Endodermal cell (in vitro differentiated cells): ENCODE results near the gene CFAP251. TPM values are rescaled to one million over a fixed set of nuclear protein-coding genes. Genes with fewer than 3 reads are reported as not detected.
A peak's percentile ranks its signal among the peaks of the same experiment; 100 is the strongest.

ENCODE experiments used
- DNase-seq: peaks from one replicate; pipeline ENCODE4 v3.0.0-alpha.2; 2017
- H3K27ac ChIP-seq: 2 replicates; pipeline ENCODE4 v1.5.1; 2013; ENCODE audit warnings: mild to moderate bottlenecking, low read depth, low read length, moderate library complexity
- H3K27me3 ChIP-seq: 2 replicates; pipeline ENCODE4 v1.6.1; 2013; ENCODE audit warnings: mild to moderate bottlenecking, low read length, moderate library complexity; ENCODE audit not compliant: insufficient read depth, control insufficient read depth, poor library complexity, severe bottlenecking
- H3K36me3 ChIP-seq: 2 replicates; pipeline ENCODE4 v1.7.0; 2013; ENCODE audit warnings: mild to moderate bottlenecking, low read length, moderate library complexity; ENCODE audit not compliant: control insufficient read depth, insufficient read depth
- H3K4me1 ChIP-seq: one replicate; pipeline ENCODE4 v1.7.0; 2013; ENCODE audit warnings: low read length; ENCODE audit not compliant: control insufficient read depth, insufficient read depth
- H3K4me3 ChIP-seq: 2 replicates; pipeline ENCODE4 v1.5.1; 2013; ENCODE audit warnings: mild to moderate bottlenecking, low read length, moderate library complexity
- H3K9ac ChIP-seq: 2 replicates; pipeline ENCODE4 v1.6.1; 2013; ENCODE audit warnings: mild to moderate bottlenecking, low read length, moderate library complexity; ENCODE audit not compliant: poor library complexity, severe bottlenecking; ENCODE audit errors: extremely low read depth
- H3K9me3 ChIP-seq: 2 replicates; pipeline ENCODE4 v1.6.1; 2013; ENCODE audit warnings: mild to moderate bottlenecking, low read length, moderate library complexity; ENCODE audit not compliant: control insufficient read depth
- H3K27ac Mint-ChIP-seq: 2 replicates; pipeline ENCODE4 v1.8.0; 2020; ENCODE audit warnings: mixed read lengths
- H3K27me3 Mint-ChIP-seq: 2 replicates; pipeline ENCODE4 v1.8.0; 2021; ENCODE audit warnings: mild to moderate bottlenecking, mixed read lengths; ENCODE audit not compliant: insufficient read depth
- H3K36me3 Mint-ChIP-seq: 2 replicates; pipeline ENCODE4 v1.8.0; 2020; ENCODE audit warnings: low read depth, mixed read lengths
- H3K4me1 Mint-ChIP-seq: 2 replicates; pipeline ENCODE4 v1.8.0; 2020; ENCODE audit warnings: mixed read lengths
- H3K4me3 Mint-ChIP-seq: 2 replicates; pipeline ENCODE4 v1.8.0; 2020; ENCODE audit warnings: mild to moderate bottlenecking, moderate library complexity, mixed read lengths
- H3K9me3 Mint-ChIP-seq: 2 replicates; pipeline ENCODE4 v1.8.0; 2020; ENCODE audit warnings: mild to moderate bottlenecking, mixed read lengths
- WGBS, 2 experiments: methylation state at CpG; one replicate each; pipeline versions ENCODE4 v1.1.5 to v1.1.7; 2013; ENCODE audit warnings: missing lambda C conversion rate in 2 of 2, mixed read lengths in 1 of 2; ENCODE audit not compliant: insufficient coverage in 1 of 2, insufficient read length in 1 of 2; 5-methylcytosine and 5-hydroxymethylcytosine counted together
- total RNA-seq, 2 donors: library from RNA; stranded (reverse); fragmentation: NEBNext Ultra II Directional in 1 of 2; extraction: Animal tissue kit (Norgen Biotek cat#: 25700) in 1 of 2; gene quantifications; 2 replicates in 1 of 2; 3 replicates in 1 of 2; pipeline ENCODE4 v1.2.1, GENCODE V29; 2021
- TF ChIP-seq, protein P1 (sequence below): fragments of 200-600 bp; sonication (generic); conservative IDR thresholded peaks from 2 replicates; pipeline ENCODE4 v1.5.0; 2021; ENCODE audit warnings: antibody characterized with exemption, mild to moderate bottlenecking

CFAP251 gene
- total RNA-seq, 2 donors from 2014 or later = 3.4 to 11.2 TPM

DNA sequence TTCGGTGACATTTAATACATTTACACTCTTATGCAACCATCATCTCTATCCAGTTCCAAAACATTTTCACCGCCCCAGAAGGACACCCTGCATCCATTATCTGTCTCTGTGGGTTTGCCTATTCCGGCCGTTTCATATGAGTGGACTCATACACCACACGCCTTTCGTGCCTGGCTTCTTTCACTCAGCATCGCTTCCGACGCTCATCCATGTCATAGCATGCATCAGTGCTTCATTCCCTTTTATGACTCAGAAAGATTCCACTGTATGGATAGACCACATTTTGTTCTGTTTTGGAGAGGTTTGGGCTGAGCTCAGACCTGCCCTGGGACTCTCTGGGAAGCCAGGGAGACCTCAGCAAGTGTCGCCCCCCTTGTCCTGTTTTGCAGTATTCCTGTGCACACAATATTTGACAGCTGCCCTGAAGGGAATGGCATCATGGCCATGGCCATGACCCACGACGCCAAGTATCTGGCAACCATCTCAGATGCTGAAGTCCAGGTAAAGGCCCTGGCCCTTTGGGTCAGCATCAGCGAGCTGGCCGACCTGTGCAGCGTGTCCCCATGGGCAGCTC is 23.8 kb downstream of the CFAP251 start:
- Mint-ChIP-seq H3K4me1 (peaks cover 13% of the 10 kb centered on the region), H3K27me3 (no peaks in the 10 kb centered on the region), H3K4me3 (no peak overlapping the region), H3K9me3 (peaks cover 17% of the 10 kb centered on the region), H3K36me3 (peaks cover 15% of the 10 kb centered on the region), H3K27ac (no peak overlapping the region)
- peaks cover 18% of the 10 kb centered on the region for H3K9me3 ChIP-seq
- TF ChIP-seq, protein P1, sequence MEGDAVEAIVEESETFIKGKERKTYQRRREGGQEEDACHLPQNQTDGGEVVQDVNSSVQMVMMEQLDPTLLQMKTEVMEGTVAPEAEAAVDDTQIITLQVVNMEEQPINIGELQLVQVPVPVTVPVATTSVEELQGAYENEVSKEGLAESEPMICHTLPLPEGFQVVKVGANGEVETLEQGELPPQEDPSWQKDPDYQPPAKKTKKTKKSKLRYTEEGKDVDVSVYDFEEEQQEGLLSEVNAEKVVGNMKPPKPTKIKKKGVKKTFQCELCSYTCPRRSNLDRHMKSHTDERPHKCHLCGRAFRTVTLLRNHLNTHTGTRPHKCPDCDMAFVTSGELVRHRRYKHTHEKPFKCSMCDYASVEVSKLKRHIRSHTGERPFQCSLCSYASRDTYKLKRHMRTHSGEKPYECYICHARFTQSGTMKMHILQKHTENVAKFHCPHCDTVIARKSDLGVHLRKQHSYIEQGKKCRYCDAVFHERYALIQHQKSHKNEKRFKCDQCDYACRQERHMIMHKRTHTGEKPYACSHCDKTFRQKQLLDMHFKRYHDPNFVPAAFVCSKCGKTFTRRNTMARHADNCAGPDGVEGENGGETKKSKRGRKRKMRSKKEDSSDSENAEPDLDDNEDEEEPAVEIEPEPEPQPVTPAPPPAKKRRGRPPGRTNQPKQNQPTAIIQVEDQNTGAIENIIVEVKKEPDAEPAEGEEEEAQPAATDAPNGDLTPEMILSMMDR = no peak
- H3K27me3 ChIP-seq = no peaks in the 10 kb centered on the region
- peaks cover 5% of the 10 kb centered on the region for H3K36me3 ChIP-seq
- WGBS, 2 experiments = 93 to 96% methylated on average over 11 to 15 of the region's 15 CpGs
- no peak overlapping the region for H3K4me3 ChIP-seq
- DNase-seq = peak; percentile 36
- H3K4me1 ChIP-seq = no peaks in the 10 kb centered on the region
- no peak overlapping the region for H3K9ac ChIP-seq
- H3K27ac ChIP-seq = no peak overlapping the region

DNA sequence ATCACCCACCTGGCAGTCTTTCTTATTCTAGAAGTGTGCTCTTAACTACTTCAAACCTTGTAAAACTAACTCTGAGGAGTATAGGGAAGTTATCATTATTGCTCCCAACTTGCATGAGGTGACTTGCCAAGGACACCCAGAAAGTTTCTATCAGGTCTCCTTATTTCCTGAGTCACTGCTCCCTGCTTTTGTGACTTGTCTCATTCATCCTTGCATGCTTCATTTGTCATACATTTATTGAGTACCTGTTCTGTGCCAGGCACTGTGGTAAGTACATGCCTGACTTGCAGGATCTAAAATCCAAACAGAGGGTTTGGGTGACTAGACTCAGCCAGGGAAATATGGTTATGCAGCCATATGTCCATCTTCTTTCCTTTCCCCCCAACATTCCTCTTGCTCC is 25.5 kb downstream of the CFAP251 start:
- Histone ChIP-seq H3K4me1 (peaks cover 4% of the 10 kb centered on the region), H3K4me3 (no peak overlapping the region), H3K27ac (no peak overlapping the region), H3K9ac (no peak overlapping the region), H3K27me3 (no peaks in the 10 kb centered on the region), H3K9me3 (peaks cover 14% of the 10 kb centered on the region), H3K36me3 (peaks cover 4% of the 10 kb centered on the region)
- no peak overlapping the region for H3K27ac Mint-ChIP-seq
- peaks cover 16% of the 10 kb centered on the region for H3K9me3 Mint-ChIP-seq
- H3K4me3 Mint-ChIP-seq = no peak overlapping the region
- TF ChIP-seq, protein P1 = no peak
- H3K27me3 Mint-ChIP-seq = no peaks in the 10 kb centered on the region
- H3K4me1 Mint-ChIP-seq = peaks cover 19% of the 10 kb centered on the region
- peaks cover 9% of the 10 kb centered on the region for H3K36me3 Mint-ChIP-seq
- DNase-seq = peak; percentile 24

DNA sequence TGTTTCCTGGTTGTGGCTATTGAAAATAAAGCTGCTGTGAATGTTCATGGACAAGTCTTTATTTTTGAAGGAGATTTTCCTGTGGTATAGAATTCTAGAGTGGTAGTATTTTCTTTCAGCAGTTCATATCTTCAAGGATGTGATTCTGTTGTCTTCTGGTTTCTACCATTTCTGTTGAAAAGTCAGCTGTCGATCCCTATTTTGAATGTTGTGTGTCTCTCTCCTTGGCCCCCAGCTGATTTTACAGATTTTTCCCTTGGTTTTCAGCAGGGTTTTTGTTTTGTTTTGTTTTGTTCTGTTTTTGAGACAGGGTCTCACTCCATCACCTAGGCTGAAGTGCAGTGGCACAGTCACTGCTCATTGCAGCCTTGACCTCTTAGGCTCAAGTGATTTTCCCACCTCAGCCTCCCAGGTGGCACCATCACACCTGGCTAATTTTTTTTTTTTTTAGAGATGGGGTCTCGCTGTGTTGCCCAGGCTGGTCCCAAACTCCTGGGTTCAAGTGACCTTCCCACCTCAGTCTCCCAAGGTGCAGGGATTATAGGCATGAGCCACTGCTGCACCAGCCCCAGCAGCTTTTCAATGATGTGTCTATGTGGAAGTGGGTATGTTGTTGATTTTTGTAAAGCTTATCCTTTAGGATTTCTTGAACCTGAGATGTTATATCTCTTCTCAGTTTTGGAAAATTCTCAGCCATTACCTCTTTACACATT is 28.1 kb downstream of the CFAP251 start:
- no peak overlapping the region for H3K27ac Mint-ChIP-seq
- H3K4me1 ChIP-seq = peaks cover 4% of the 10 kb centered on the region
- peaks cover 9% of the 10 kb centered on the region for H3K36me3 Mint-ChIP-seq
- 98% methylated on average over 2 of the region's 2 CpGs; no CpG with 5 or more reads in 1 of the 2 experiments for WGBS, 2 experiments
- H3K4me3 Mint-ChIP-seq = no peak overlapping the region
- H3K4me3 ChIP-seq = no peak overlapping the region
- peaks cover 4% of the 10 kb centered on the region for H3K36me3 ChIP-seq
- no peak overlapping the region for H3K27ac ChIP-seq
- H3K9ac ChIP-seq = no peak overlapping the region
- H3K27me3 ChIP-seq = no peaks in the 10 kb centered on the region
- H3K9me3 Mint-ChIP-seq = peaks cover 16% of the 10 kb centered on the region
- DNase-seq = no peak
- no peaks in the 10 kb centered on the region for H3K27me3 Mint-ChIP-seq
- H3K9me3 ChIP-seq = peaks cover 14% of the 10 kb centered on the region
- TF ChIP-seq, protein P1 = no peak
- peaks cover 6% of the 10 kb centered on the region for H3K4me1 Mint-ChIP-seq
